Lung (tissue), 12 donors: ENCODE measurements around the gene LRPAP1. TPM values are rescaled to one million over a fixed set of nuclear protein-coding genes. Genes with fewer than 3 reads are reported as not detected.

ENCODE experiments used
- ATAC-seq: fragments of 200-7000 bp; cut with Tn5 transposase; one replicate; pipeline ENCODE4 v1.9.1; 2020; ENCODE audit warnings: moderate number of reproducible peaks; ENCODE audit not compliant: insufficient read depth, low FRiP score
- DNase-seq, 3 donors: peaks; one replicate each; pipeline ENCODE4 v3.0.0-alpha.2; 2013 to 2017
- H3K27ac ChIP-seq, 2 donors: one replicate each; pipeline ENCODE4 v1.5.1; 2013; ENCODE audit warnings: mild to moderate bottlenecking in 2 of 2, moderate library complexity in 2 of 2, control low read depth in 1 of 2, inconsistent platforms in 1 of 2, low read depth in 1 of 2, low read length in 1 of 2
- H3K27me3 ChIP-seq, 3 donors: one replicate each; pipeline ENCODE4 v1.5.1; 2013; ENCODE audit warnings: low read length in 2 of 3; ENCODE audit not compliant: control insufficient read depth in 3 of 3, insufficient read depth in 3 of 3
- H3K36me3 ChIP-seq, 4 donors: one replicate each; pipeline ENCODE4 v1.5.1; 2013; ENCODE audit warnings: low read length in 4 of 4, mild to moderate bottlenecking in 1 of 4, moderate library complexity in 1 of 4; ENCODE audit not compliant: control insufficient read depth in 4 of 4, insufficient read depth in 4 of 4
- H3K4me1 ChIP-seq, 5 donors: one replicate each; pipeline ENCODE4 v1.5.1; 2013; ENCODE audit warnings: low read length in 5 of 5, mild to moderate bottlenecking in 2 of 5, moderate library complexity in 1 of 5; ENCODE audit not compliant: control insufficient read depth in 5 of 5, insufficient read depth in 5 of 5
- H3K4me3 ChIP-seq: one replicate; pipeline ENCODE4 v1.5.1; 2013; ENCODE audit warnings: mild to moderate bottlenecking, control low read depth, moderate library complexity
- H3K9ac ChIP-seq, 2 donors: one replicate each; pipeline ENCODE4 v1.5.1; 2013; ENCODE audit warnings: low read length in 2 of 2, control low read depth in 1 of 2; ENCODE audit not compliant: insufficient read depth in 1 of 2
- H3K9me3 ChIP-seq, 4 donors: one replicate each; pipeline ENCODE4 v1.5.1; 2013; ENCODE audit warnings: low read length in 3 of 4, mild to moderate bottlenecking in 1 of 4, moderate library complexity in 1 of 4; ENCODE audit not compliant: control insufficient read depth in 4 of 4, insufficient read depth in 3 of 4
- CTCF ChIP-seq: IDR thresholded peaks from 2 replicates; pipeline ENCODE4 v1.5.1; 2012; ENCODE audit warnings: mild to moderate bottlenecking; ENCODE audit errors: control extremely low read depth, extremely low read depth
- WGBS, 2 donors: extraction: QIAGEN DNeasy Blood & Tissue Kit; methylation state at CpG; one replicate each; pipeline ENCODE4 v1.1.7; 2013; 5-methylcytosine and 5-hydroxymethylcytosine counted together
- polyA plus RNA-seq, 2 donors: library from polyadenylated mRNA; stranded (reverse); fragments of 200-250 nt; gene quantifications; one replicate each; pipeline ENCODE4 v1.2.1, GENCODE V29; 2013
- total RNA-seq, 2 donors: library from RNA; depleted of rRNA in 1 of 2; stranded (reverse); fragments of >200 nt in 1 of 2; gene quantifications; one replicate each; pipeline ENCODE4 v1.2.1, GENCODE V29; 2014 to 2021
- donor health status: control.
- donor health status: control.
- donor health status: Bipolar disorder and iron deficiency.
- donor health status: healthy.
- donor health status: DM: yes; HTN: yes; CAD: no.

The LRPAP1 gene
- total and polyA plus RNA-seq, 4 donors, result 46.1 to 289 (median 208) TPM

- Histone ChIP-seq H3K9ac (no peak overlapping the region), H3K9me3 (peaks cover 0 to 1% (median 0%) of the 10 kb centered on the region in 4 donors), H3K36me3 (no peaks in the 10 kb centered on the region), H3K4me3 (no peak overlapping the region), H3K4me1 (no peaks in the 10 kb centered on the region), H3K27ac (peak overlapping the region in 1 of 2 donors; percentile 10), H3K27me3 (no peaks in the 10 kb centered on the region)
- TF ChIP-seq CTCF, result no peak
- 88 to 89% methylated on average over 41 of the region's 41 CpGs for WGBS, 2 donors
- no peak for DNase-seq
- no peak for ATAC-seq
Measured at GRCh38 chr4:3473181-3473950, 58.9 kb downstream of the LRPAP1 start.

GRCh38 chr4:3472411-3473141 lies 59.6 kb downstream of the LRPAP1 start:
- no peak for TF ChIP-seq CTCF
- H3K9me3 ChIP-seq, result peaks cover 0 to 1% (median 0%) of the 10 kb centered on the region in 4 donors
- H3K36me3 ChIP-seq, result no peaks in the 10 kb centered on the region
- no peaks in the 10 kb centered on the region for H3K4me1 ChIP-seq
- WGBS, 2 donors, result 93% methylated on average over 27 of the region's 27 CpGs
- H3K27me3 ChIP-seq, result no peaks in the 10 kb centered on the region
- H3K4me3 ChIP-seq, result no peak overlapping the region
- ATAC-seq (no peak), DNase-seq (no peak)
- peak overlapping the region in 1 of 2 donors; percentile 10 for H3K27ac ChIP-seq
- no peak overlapping the region for H3K9ac ChIP-seq

- ATAC-seq (no peak), DNase-seq (no peak)
- Histone ChIP-seq H3K4me3 (no peak overlapping the region), H3K9ac (no peak overlapping the region), H3K27ac (no peak overlapping the region), H3K4me1 (no peaks in the 10 kb centered on the region), H3K36me3 (no peaks in the 10 kb centered on the region), H3K9me3 (peaks cover 0 to 1% (median 0%) of the 10 kb centered on the region in 4 donors), H3K27me3 (no peaks in the 10 kb centered on the region)
- 90 to 93% methylated on average over 15 of the region's 15 CpGs for WGBS, 2 donors
- TF ChIP-seq CTCF, result no peak
Measured at GRCh38 chr4:3471886-3472285, 60.3 kb downstream of the LRPAP1 start.
